Measurements from ENCODE around the gene TRAPPC2. TPM values are rescaled to one million over a fixed set of nuclear protein-coding genes. Genes with fewer than 3 reads are reported as not detected.

Gene TRAPPC2
- total RNA-seq, 1 experiment from 2014 or later = 10.2 TPM

DNA sequence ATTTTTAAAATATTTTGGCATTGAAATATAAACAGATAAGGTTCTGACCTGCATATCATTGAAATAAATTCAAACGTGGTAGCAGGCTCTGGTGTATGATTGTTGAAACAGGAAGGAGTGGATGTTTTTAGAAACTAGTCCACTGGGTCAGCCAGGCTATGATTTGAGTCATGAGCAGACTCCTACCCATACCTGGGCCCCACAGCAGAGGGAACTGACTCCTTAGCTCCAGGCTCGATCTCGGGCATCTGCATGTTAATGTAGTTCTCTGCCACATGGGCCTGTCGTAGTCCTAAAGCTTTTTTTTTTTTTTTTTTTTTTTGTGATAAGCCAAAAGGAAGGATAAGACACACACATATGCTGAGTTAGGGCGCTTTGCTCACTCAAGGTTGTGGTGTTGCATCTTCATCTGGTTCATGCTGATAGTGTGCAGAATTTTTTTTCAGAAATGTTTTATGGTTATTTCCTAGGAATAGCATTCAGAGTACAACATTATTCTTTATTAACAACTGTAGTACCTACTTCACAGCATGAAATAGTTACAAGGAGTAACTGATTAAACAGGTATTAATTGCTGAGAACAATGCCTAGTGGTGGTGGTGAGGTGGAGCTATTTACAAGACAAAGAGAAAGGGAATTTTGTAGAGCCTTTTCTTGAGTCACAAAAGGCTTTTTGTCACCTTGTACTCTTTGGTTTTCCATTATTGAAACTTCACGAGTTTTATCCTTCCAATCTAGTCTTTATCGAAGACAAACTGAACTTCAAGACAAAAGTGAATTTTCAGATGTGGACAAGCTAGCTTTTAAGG lies 27.4 kb upstream of the TRAPPC2 start:
- POLR2A ChIA-PET = interaction anchor here (0.6 kb wide), 2 partner anchors 13 to 971 kb away, joined by 4 to 8 read pairs; no protein-coding TSS in a partner anchor
- Mint-ChIP-seq H3K36me3 (peaks cover 36% of the 10 kb centered on the region), H3K4me3 (peak overlapping the region; percentile 20), H3K9me3 (no peaks in the 10 kb centered on the region), H3K4me1 (peaks cover 47% of the 10 kb centered on the region), H3K27ac (peak overlapping the region; percentile 41; the same call in 1 of the 2 replicates), H3K27me3 (ENCODE audit: low read depth) (no peaks in the 10 kb centered on the region)
- DNase-seq (ENCODE audit: low spot score) = peak; percentile 16
- peak; percentile 83 for ATAC-seq
- CTCF ChIA-PET = interaction anchor here (0.6 to 2.0 kb wide), 8 partner anchors 12 to 548 kb away, joined by 3 to 9 read pairs (median 5); partner anchors contain the start of genes GEMIN8, OFD1 and TRAPPC2
- TF ChIP-seq TEAD1 (CRISPR knock-in tag; IDR thresholded peaks at IDR 0.05) (no peak), OVOL2 (CRISPR knock-in tag; IDR thresholded peaks at IDR 0.05; ENCODE audit: borderline replicate concordance) (no peak), ZNF425 (CRISPR knock-in tag; conservative IDR thresholded peaks at IDR 0.05) (no peak), ZNF671 (CRISPR knock-in tag; IDR thresholded peaks at IDR 0.05) (no peak), MLX (CRISPR knock-in tag; IDR thresholded peaks at IDR 0.05) (no peak)
- TF ChIP-seq, protein P1, sequence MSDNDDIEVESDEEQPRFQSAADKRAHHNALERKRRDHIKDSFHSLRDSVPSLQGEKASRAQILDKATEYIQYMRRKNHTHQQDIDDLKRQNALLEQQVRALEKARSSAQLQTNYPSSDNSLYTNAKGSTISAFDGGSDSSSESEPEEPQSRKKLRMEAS (CRISPR knock-in tag; IDR thresholded peaks at IDR 0.05) = no peak

GRCh38 chrX:13760426-13760825 lies 26.0 kb upstream of the TRAPPC2 start:
- H3K4me1 Mint-ChIP-seq = peaks cover 57% of the 10 kb centered on the region
- H3K27ac Mint-ChIP-seq = 0 out of 2 replicates have a peak overlapping the region, but pooled peaks have one; percentile 24
- H3K9me3 Mint-ChIP-seq = no peaks in the 10 kb centered on the region
- CTCF ChIA-PET = interaction anchor here (1.0 kb wide), 1 partner anchor 272 kb away, joined by 3 read pairs; no protein-coding TSS in a partner anchor
- no peak overlapping the region for H3K4me3 Mint-ChIP-seq
- TF ChIP-seq, protein P2, sequence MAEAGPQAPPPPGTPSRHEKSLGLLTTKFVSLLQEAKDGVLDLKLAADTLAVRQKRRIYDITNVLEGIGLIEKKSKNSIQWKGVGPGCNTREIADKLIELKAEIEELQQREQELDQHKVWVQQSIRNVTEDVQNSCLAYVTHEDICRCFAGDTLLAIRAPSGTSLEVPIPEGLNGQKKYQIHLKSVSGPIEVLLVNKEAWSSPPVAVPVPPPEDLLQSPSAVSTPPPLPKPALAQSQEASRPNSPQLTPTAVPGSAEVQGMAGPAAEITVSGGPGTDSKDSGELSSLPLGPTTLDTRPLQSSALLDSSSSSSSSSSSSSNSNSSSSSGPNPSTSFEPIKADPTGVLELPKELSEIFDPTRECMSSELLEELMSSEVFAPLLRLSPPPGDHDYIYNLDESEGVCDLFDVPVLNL (CRISPR knock-in tag; IDR thresholded peaks at IDR 0.05; ENCODE audit: borderline replicate concordance, low read depth) = no peak
- TF ChIP-seq, protein P3, sequence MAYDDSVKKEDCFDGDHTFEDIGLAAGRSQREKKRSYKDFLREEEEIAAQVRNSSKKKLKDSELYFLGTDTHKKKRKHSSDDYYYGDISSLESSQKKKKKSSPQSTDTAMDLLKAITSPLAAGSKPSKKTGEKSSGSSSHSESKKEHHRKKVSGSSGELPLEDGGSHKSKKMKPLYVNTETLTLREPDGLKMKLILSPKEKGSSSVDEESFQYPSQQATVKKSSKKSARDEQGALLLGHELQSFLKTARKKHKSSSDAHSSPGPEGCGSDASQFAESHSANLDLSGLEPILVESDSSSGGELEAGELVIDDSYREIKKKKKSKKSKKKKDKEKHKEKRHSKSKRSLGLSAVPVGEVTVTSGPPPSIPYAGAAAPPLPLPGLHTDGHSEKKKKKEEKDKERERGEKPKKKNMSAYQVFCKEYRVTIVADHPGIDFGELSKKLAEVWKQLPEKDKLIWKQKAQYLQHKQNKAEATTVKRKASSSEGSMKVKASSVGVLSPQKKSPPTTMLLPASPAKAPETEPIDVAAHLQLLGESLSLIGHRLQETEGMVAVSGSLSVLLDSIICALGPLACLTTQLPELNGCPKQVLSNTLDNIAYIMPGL (CRISPR knock-in tag; IDR thresholded peaks at IDR 0.05) = no peak
- TF ChIP-seq RELA (CRISPR knock-in tag; IDR thresholded peaks at IDR 0.05; ENCODE audit: borderline replicate concordance) (no peak), USF2 (CRISPR knock-in tag; IDR thresholded peaks at IDR 0.05) (no peak), HMGA2 (CRISPR knock-in tag; IDR thresholded peaks at IDR 0.05) (no peak), NFE2L1 (CRISPR knock-in tag; IDR thresholded peaks at IDR 0.05) (no peak), FOXP4 (CRISPR knock-in tag; IDR thresholded peaks at IDR 0.05) (no peak)
- TF ChIP-seq, protein P4, sequence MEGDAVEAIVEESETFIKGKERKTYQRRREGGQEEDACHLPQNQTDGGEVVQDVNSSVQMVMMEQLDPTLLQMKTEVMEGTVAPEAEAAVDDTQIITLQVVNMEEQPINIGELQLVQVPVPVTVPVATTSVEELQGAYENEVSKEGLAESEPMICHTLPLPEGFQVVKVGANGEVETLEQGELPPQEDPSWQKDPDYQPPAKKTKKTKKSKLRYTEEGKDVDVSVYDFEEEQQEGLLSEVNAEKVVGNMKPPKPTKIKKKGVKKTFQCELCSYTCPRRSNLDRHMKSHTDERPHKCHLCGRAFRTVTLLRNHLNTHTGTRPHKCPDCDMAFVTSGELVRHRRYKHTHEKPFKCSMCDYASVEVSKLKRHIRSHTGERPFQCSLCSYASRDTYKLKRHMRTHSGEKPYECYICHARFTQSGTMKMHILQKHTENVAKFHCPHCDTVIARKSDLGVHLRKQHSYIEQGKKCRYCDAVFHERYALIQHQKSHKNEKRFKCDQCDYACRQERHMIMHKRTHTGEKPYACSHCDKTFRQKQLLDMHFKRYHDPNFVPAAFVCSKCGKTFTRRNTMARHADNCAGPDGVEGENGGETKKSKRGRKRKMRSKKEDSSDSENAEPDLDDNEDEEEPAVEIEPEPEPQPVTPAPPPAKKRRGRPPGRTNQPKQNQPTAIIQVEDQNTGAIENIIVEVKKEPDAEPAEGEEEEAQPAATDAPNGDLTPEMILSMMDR (IDR thresholded peaks at IDR 0.05) = no peak
- DNase-seq (ENCODE audit: low spot score) (no peak), ATAC-seq (no peak)
- peaks cover 22% of the 10 kb centered on the region for H3K36me3 Mint-ChIP-seq
- POLR2A ChIA-PET = no interaction called here
- no peaks in the 10 kb centered on the region for H3K27me3 Mint-ChIP-seq (ENCODE audit: low read depth)

Measured in WTC11 (cell line).